Fibroblast of peridontal ligament (primary cell): ENCODE data around the gene NCF1.
"Not testable (repeated sequence)": the region's sequence is repeated elsewhere in the genome, so short reads cannot be mapped to it uniquely, and the experiment has no call there.

Experiments
- DNase-seq: peaks from one replicate; pipeline ENCODE4 v3.0.0-alpha.2; 2010; ENCODE audit errors: extremely low read depth

NCF1 gene

DNA sequence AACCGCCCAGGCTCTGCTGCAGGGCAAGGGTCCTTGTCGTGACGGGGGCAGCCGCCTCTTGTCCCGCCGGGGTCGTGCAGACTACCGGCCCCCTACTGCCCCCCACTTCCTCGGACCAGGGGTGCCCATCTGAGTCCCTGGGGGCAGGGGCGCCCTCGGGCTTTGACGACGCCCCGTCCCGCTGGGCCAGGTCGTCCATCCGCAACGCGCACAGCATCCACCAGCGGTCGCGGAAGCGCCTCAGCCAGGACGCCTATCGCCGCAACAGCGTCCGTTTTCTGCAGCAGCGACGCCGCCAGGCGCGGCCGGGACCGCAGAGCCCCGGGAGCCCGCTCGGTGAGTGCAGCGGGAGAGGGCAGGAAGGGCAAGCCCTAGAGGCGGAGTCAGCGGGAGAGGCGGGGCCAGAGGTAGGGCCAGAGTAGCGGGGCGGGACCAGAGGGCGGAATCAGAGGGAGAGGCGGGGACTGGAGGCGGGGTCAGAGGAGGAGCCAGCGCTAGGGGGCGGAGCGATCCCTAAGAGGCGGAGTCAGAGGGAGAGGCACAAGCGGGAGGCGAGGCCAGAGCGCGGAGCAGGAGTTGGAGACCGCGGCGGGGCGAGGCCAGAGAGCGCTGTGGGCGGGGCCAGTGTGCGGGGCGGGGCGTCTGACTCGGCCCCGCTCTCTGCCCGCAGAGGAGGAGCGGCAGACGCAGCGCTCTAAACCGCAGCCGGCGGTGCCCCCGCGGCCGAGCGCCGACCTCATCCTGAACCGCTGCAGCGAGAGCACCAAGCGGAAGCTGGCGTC lies 14.7 kb downstream of the NCF1 start:
- DNase-seq = peak; percentile 79

DNA sequence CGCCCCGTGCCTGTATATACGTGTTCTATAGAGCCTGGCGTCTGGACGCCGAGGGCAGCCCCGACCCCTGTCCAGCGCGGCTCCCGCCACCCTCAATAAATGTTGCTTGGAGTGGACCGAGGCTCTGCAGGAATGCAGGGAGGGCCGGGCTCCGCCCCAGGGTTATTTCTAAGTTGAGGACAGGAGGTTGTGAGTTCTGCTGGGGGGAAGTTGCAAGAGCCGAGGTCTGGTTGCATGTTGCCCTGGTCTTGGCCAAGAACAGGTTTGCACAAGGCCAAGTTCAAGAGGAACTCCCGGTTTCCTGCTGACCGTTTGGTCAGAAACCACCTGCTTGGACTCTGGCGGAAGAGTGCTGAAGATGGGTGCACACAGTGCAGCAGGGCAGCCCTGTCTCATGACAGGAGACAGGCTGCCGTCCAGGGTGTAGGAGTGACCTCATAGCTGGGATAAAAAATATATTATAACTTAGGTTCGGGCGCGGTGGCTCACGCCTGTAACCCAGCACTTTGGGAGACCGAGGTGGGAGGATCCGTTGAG lies 15.5 kb downstream of the NCF1 start:
- DNase-seq = not testable (repeated sequence)

DNA sequence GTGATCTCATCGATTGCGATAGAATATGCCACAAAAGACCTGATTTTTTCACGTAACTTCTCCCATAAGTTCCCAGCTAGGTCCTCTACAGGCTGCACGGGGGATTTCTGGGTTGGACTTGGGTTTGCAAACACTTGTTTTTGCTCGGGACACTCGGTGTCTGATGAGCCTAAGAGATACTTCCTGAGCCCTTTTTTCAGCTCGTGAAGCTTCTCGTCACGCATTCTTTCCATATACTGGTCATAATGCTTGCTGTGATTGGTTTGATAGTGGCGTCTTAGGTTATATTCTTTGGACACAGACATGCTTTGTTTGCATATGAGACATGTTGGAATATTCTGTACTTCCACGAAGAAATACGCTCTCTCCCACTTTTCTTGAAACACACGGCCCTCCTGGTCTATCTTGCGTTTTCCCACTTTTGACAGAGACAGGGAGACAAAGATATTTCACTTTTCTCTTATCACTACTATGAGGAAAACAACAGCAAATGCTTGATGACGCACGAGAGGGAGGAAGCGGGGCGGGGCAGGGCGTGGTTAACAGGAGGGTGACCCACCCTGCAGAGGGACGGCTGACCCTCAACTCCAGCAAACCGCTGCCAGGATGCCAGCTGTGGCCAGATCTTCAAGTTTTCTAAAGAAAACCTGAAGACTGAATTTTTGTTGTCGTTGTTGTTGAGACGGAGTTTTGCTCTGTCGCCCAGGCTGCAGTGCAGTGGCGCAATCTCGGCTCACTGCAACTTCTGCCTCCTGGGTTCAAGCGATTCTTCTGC lies 24.2 kb downstream of the NCF1 start:
- DNase-seq = not testable (repeated sequence)

DNA sequence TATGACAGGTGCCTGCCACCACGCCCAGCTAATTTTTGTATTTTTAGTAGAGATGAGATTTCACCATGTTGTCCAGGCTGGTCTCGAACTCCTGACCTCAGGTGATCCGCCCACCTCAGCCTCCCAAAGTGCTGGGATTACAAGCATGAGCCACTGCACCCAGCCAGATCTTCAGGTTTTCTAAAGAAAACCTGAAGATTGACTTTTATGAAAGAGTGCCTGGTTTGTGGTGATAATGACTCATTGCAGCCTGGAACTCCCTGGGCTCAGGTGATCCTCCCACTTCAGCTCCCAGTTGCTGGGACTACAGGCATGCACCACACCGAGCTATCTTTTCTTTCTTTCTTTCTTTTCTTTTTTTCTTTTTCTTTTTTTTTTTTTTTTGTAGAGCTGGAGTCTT lies 24.8 kb downstream of the NCF1 start:
- not testable (repeated sequence) for DNase-seq

DNA sequence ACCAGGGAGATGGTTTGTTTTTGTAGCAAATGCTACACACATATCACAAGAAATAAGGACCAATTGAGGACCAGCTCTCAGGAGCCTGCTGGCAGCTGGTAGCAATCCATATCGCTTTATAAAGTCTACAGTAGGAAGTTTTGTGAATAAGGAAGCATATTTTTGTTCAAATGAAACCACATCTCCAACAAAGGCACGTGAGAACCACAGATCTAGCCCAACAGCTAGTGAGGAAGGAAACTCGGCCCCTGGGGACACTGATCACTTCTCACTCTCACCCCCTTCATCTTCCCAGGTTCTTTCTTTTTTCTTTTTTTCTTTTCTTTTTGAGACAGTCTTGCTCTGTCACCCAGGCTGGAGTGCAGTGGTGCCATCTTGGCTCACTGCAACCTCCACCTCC lies 42.1 kb downstream of the NCF1 start:
- not testable (repeated sequence) for DNase-seq

DNA sequence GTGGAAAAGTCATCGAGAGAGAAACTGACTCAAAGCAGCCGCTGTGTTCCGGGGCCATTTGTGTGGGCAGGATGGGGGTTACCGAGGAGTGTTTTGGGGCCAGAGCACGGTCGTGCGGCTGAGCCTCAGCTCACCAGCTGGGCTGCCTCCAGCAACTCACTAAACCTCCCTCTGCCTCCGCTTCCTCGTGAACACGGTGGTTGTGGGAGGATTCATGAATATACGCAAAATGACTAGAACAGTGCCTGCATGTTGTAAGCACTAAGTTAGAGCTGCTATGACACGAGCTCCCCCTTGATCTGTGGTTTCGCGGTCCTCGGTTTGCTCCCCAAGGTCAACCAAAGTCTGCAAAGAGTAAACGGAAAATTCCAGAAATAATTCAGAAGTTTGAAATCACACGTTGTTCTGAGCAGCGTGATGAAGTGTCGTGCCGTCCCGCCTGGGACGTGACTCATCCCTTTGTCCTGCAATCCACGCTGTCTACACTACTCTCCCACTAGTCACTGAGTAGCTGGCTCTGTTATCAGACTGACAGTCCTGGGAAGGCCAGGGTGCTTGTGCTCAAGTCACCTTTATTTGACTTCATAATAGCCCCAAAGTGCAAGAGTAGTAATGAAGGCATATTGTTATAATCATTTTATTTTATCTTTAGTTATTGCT lies 46.5 kb downstream of the NCF1 start:
- DNase-seq = not testable (repeated sequence)

DNA sequence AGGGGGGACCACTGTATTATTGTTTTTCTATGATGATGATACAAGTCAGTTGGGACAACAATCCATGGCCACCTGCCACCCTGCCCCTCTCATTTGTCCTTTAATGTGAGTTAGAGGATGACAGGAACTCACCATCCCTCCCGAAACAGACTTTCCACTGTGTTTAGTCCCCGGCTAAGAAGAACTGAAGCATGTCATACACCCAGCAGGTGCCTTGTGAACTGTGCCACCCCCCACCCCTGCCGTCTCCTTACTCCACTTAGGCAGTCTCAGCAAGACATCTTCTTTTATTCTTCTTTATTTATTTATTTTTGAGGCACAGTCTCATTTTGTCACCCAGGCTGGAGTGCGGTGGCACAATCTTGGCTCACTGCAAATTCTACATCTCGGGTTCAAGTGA lies 47.4 kb downstream of the NCF1 start:
- not testable (repeated sequence) for DNase-seq

DNA sequence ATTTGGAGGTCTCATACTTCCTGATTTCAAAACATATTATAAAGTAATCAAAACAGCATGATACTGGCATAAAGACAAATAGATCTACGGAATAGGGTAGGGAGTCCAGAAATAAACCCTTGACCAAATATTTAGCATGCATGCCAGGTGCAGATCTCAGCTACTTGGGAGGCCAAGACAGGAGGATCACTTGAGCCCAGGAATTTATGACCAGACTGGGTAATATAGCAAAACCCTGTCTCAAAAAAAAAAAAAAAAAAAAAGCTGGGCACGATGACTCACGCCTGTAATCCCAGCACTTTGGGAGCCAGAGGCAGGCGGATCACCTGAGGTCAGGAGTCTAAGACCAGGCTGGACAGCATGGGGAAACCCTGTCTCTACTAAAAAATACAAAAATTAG lies 56.1 kb downstream of the NCF1 start:
- DNase-seq = not testable (repeated sequence)

DNA sequence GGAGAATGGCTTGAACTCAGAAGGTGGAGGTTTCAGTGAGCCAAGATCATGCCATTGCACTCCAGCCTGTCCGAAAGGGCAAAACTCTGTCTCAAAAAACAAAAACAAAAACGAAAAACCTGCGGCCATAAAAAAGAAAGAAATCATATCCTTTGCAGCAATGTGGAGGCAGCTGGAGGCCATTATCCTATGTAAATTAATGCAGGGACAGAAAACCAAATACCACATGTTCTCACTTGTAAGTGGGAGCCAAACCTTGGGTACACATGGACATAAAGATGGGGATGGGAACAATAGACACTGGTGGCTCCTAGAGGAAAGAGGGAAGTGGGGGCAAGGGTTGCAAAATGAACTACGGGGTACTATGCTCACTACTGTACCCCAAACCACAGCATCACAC lies 56.6 kb downstream of the NCF1 start:
- DNase-seq = not testable (repeated sequence)
